Lung microvascular endothelial cell (primary cell): ENCODE measurements around the gene RARG. TPM values are rescaled to one million over a fixed set of nuclear protein-coding genes. Genes with fewer than 3 reads are reported as not detected.
"Not testable (repeated sequence)": the region's sequence is repeated elsewhere in the genome, so short reads cannot be mapped to it uniquely, and the experiment has no call there.

Experiments used
- DNase-seq, 2 donors: peaks; one replicate each; pipeline versions ENCODE4 v3.0.0 to v3.0.0-alpha.2; 2010; ENCODE audit warnings: low read depth in 2 of 2
- total RNA-seq: library from RNA; depleted of rRNA; stranded (reverse); fragments of >200 nt; gene quantifications from 2 replicates; pipeline ENCODE4 v1.2.1, GENCODE V29; 2014

The RARG gene
- total RNA-seq, 1 donor from 2014 or later = 5.2 TPM

DNA sequence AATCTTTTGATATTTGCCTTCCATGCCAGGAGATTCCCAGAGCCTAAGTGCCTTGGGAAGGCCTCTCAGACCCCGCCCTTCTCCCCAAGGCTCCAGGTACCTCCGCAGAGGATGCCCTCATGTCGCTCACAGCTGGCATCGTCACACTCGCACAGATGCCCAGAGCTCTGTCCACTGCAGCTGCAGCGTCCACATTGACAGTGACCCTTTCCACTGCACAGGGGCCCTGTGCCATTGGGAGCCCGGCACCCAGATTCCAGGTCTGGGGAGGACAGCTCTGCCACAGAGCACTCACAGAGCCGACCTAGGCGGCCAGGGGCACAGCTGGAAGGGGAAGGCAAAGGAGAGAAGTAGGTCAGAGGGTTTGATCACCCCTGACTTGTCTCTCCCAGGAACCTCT is 39.0 kb downstream of the RARG start:
- no peak for DNase-seq

DNA sequence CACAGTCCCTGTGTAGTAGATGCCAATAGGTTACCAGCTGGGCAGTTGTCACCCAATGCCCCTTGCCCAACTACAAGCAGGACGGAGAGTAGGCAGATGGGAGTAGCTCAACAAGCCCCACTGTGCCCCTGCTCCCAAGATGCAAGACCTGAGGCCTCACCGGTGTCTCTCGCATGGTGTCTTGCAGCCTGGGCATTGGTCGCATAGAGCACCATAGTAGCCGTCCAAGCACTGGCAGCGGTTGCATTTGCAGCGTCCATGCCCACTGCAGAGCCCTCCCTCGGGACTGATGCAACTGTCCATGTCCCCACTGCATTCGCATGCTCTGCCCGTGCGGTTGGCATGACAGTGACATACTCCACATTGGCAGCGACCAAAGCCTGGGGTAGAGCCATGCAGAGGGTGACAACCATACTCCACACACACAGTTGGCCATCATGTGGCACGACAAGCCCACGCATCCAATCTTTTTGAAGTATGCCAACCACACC is 39.4 kb downstream of the RARG start:
- no peak for DNase-seq

DNA sequence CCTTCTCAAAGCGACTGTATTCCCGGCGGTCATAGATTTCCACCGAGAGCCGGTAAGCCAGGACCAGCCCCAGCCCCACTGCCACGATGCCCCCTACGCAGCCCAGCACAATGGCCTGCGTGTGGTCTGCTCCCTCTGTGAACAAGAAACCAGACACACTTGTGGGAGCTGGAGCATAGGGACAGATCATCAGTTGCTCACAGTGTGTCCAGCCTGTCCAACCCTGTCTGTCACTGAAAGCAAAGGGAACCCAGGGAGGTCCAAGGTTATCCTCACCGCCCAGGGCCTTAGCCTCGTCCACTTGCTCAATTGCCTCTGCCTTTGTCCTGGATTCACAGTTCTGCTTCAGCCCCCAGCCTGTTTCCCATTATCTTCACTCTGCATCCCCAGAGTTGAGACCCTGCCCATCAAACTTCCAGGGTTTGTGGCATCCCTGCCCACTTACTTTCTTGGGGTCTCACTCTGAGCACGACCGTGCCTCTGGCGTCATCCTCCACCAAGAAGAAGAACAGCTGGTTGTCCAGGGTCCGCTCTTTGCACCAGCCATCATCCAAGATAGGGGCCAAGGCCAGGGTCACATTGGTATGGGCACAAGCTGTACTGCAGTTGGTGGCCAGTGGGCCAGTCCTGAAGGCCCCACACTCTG is 40.0 kb downstream of the RARG start:
- no peak for DNase-seq

DNA sequence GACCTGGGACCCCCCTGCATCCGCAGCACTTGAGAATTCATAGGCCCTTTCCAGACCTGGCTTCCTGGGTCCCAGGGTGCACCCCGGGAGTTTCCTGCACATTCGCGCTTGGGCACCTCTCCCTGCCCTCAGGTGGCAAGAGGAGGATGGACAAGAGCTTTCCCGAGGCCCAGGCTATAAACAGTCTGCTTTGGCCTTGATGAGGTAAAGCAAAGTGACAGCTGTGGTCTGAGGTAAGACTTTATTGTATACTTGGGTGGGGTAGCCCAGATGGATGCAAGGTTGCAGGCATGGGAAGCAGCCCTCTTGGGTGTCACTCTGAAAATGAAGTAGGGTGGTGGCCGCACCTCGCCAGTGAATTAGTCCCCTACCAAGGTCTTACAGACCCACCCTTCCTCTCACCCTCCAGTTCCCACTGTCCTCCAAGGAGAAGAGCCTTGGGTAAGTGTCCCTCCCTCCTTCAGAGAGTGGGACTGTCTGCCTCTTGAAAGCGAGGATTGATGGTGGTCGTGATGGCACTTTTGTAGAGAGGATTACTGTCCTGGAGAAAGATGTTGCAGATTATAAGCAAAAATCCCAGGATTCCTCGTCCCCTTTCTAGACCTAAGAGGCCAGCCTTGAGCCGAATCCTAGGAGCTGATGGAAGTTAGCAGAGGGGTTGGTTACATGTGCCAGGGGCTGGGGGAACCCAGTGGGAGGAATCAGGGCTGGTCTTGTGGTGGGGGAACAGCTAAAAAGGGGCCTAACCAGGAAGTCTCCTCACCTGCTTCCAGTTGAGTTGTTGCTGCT is 40.7 kb downstream of the RARG start:
- DNase-seq = no peak

DNA sequence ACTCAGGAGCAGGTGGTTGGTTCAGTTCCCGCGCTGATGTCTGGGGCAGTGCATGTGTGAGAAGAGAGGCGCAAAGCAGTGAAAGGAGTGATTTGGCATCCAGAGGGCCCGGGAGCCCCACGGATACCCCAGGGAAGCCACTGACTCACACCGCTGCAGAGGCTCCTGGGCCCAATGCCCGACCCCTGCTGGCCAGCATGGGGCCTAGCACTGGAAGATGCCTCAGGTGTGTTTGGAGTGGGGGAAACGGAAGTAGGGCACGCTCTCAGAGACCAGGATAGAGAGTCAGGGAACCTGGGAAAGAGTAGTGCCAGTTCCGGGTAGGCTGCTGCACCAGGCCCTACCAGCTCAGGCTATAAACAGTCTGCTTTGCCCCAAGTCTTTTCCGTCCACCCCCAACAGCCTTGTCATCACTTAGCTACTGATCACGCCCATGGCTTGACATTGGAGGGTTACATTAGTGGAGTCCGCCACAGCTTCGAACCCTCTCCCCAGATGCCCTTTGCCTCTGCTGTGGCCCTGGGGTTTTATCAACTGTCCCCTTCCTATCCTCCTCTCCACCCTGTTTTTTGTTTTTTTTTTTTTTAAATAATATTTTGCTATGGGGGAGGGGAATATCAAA is 41.8 kb downstream of the RARG start:
- peak; percentile 61 to 68 for DNase-seq

DNA sequence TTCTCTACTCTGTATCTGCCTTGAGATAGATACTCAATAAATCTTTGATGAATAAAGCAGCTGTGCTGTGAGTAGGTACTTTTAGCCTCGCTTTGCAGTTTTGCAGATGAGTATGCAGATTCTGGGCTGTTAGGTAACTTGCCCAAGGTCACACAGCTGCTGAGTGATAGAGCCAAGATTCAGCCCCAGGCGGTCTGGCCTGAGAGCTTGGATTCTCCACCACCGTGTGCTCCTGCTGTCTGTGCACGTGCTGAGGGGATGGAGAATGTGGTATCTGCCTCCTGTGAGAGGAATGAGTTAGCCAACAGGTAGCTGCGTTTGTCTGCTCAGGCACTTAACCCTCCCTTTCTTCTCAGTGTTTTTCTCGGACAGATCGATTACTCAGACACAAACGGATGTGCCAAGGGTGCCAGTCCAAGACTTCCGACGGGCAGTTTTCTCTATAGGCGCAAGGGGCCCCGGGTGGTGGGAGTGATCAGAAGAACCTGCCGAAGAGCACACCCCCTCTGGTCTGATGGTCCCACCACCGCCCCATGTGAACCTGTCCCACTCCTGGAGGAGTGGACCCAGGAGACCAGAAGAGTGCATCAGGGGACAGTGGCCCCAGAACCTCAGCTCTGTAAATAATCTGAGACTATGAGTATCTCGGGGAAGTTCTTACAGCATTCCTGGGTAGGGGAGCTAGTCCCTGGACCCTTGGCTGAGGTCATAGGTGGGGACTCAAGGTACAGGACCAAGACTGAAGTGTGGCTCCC is 44.7 kb downstream of the RARG start:
- no peak for DNase-seq

DNA sequence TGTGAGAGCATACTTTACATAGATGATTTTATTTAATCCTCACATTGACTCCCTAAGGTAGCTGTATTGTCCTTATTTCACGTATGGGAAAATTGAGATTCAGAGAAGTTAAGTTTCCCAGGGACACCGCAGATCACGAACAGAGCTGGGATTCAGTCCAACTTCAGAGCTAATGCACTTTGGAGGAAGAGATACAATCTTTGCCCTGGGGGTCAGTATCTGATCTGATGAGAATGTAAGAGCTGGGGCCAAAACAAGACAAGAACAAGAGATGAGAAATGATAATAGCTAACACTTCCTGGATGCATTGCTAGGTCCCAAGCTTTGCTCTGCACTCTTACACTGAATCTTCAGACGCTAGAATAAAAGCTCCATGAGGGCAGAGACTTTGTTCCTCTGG is 45.3 kb downstream of the RARG start:
- no peak for DNase-seq

DNA sequence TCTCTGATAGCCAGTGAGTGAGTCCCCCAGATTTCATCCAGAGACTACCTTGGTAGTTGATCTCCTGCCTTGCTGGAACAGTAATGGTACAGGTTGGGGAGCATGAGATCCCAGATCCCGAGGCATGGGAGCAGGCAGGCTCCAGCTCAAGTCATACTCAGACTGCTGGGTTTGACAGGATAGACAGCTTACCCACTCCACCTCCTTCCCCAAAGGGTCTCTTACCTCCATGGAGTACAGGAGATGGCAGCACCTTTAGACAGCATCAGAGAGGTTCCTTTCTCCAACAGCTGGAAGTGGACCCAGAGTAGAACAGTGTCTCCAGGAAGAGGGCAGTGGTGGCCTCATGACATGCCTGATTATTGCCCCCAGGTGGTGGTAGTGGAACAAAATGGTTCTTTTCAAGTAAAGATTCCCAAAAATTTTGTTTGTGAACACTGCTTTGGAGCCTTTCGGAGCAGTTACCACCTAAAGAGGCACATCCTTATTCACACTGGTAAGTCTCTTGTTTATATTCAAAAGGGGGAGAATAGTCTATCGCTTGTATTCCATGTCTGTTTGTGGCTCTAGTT is 46.3 kb downstream of the RARG start:
- no peak for DNase-seq

DNA sequence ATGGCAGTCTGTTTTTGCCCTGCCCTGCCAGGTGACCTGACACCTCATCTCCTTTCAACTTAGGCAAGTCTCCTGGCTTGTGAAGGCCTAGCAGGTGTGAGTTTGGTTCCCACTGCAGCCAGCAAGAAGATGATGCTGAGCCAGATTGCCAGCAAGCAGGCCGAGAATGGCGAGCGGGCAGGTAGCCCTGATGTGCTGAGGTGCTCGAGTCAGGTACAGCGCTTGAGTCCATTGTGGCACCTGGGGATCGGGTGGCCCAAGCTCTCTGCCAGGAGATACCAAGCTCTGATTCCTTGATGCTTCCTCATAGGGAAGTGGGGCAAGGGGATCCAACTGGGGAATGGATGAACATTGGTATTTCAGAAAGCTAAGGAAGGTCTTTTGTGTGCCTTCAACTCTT is 47.2 kb downstream of the RARG start:
- no peak for DNase-seq

DNA sequence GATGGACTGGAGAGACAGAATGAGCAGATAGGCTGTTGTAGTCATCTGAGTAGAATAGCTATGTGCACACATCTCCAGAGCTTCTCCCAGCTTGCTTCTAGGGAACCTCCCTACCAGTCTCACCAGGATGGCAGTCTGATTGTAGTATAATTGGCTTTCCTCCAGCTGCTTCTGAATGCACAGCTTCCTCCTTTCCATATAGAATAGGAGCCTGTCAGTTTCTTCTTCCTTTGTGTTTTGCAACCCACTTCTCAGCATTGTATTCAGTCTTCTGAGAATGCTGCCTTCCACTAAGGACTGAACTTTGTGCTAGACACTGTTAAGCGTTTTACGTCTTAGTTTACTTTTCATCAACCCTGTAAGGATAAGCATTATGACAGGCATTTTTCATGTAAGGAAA is 49.1 kb downstream of the RARG start:
- DNase-seq = no peak

DNA sequence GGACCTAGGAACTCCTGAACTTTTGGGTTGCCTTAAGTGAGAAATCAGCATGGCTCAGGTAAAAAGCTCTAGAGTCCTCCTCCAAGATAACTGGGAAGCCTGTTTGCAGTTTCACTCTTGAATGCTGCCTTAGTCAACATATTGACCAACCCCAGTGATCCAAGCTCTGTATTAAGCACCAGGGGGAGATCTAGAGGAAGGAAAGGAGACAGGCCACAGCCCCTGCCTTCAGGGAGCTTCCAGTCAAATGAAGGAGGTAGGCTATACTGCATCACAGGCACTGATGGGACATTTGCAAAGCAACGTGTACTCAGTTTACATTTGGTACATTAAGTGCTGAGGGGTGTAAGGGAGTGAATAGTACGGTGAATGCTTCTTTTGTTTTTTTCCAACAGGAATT is 50.1 kb downstream of the RARG start:
- DNase-seq = no peak

DNA sequence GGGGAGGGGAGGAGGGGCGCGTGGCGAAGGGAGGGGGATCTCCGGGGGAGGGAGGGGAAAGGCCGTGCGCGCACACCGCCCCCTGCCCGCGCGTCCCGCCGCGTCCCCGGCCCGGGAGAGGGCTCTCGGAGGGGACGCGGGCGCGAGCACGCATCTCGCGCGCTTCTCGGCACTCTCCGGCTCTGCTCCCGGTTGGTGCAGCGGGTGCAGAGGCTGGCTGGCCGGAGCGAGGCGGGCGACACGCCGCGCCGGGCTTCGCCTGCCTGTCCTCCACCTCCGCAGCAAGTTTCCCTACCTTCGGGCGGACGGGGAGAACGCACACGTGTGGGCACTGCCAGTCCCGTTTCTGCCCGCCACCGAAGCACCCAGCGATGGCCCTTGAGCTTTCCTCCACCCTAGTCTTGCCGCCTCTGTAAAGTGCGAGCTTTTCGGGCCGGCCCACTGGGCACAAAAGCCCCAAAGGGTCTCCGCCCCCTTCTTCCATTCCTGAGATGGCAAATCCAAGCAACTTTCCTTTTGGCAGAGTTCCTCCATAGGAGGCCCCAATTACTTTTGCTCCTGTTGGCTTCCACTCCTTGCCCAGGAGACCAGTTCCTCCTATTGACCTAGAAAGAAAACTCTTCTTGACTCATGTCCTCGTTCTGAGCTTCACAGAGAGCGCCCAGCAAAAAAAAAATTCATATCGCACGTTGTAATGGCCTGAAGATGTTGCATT is 50.9 kb downstream of the RARG start:
- DNase-seq = peak; percentile 86 to 91

DNA sequence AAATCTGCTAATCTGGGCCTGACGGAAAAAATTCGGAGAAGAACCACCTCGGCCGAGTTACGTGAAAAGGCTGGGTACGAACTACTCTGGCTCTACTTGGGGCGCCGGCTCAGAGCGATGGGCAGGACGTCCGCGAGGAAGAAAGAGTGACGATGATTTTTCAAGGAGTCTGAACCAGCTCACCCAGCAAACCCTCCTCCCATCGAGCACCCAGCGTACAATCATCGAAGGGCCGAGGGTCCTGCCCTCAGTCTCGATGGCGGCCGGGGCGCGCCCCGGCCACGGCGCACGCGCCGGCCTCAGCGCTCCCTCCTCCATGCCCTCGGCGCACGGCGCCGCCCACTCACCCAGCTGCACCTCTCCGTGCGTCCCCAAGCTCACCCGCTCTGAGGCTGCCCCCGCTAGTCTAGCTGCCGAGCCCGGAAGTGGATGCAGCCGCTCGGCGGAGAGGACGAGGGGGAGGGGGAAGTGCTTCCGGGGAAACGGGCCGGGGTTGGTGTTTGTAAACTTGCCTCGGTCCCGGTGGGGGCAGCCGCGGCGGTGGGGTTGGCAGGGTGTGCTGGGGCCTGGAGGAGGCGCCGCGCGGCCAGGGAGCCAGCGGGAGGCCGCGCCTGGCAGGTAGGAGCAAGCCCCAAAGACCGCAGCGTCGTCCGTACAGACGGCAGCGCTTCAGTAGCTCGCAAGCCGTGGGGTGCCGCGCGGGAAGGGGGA is 51.6 kb downstream of the RARG start, which contains the start of the genes CSAD and ZNF740:
Gene CSAD, minus strand, starts transcription at position 706 of the 711 bp plus-strand sequence. CDS start 7,455 bp downstream, outside the sequence.
Gene ZNF740, plus strand, starts transcription at position 503 of the 711 bp plus-strand sequence. CDS start 1,262 bp downstream, outside the sequence.
- DNase-seq = peak; percentile 96 to 98

DNA sequence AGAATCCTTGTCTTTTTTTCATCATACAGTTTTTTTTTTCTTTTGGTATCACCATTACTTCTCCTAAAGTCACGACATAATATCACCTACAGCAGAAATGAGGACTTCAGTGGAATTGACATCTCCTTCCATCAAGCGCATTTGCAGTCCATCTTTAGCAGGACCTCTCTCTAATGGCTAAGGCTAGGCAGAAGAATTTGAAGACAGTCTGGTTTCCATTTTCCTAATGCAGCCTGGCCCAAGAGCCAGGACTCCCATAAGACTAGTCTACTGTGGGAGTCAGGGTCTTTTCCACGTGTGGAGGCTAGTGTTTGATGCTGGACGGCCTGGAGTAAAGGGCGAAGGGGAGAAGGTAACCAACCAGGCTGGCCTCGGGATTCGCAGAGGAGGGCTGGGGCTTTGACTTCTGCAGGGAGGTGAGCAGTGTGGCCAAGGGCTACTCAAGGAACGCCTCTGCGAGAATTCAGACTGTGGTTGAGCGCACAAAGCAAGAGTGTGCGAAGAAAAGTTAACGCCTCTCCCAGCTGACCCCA is 52.3 kb downstream of the RARG start:
- DNase-seq = no peak

DNA sequence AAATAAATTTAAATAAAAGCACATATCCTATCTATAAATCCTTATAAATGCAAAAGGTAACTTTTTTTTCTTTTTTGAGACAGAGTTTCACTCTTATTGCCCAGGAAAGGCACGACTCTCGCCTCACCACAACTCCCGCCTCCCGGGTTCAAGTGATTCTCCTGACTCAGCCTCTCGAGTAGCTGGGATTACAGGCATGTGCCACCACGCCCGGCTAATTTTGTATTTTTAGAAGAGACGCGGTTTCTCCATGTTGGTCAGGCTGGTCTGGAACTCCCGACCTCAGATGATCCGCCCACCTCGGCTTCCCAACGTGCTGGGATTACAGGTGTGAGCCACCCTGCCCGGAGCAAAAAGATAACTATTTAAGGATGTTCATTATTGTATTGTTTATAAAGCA is 53.2 kb downstream of the RARG start:
- DNase-seq = not testable (repeated sequence)

DNA sequence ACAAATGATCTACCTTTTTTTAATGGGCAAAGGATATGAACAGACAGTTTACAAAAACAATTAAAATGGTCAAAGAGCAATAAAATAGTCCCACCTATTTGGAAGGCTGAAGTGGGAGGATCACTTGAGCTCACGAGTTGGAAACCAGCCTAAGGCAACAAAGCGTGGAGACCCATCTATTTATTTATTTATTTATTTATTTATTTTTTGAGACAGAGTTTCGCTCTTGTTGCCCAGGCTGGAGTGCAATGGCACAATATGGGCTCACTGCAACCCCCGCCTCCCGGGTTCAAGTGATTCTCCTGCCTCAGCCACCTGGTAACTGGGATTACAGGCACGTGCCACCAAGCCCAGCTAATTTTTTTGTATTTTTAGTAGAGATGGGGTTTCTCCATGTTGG is 54.6 kb downstream of the RARG start:
- DNase-seq = not testable (repeated sequence)

DNA sequence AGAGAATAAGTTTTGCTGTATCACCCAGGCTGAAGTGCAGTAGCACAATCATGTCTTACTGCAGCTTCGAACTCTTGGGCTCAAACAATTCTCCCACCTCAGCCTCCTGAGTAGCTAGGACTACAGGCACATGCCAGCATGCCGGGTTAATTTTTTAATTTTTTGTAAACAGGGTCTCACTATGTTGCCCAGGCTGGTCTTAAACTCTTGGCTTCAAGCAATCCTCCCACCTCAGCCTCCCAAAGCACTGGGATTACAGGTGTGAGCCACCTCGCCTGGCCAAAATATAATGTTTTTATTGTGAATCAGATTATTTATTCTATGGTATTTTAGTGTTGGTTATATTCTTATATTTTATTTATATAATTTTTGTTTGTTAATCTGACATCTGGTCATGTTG is 55.3 kb downstream of the RARG start:
- DNase-seq = no peak

DNA sequence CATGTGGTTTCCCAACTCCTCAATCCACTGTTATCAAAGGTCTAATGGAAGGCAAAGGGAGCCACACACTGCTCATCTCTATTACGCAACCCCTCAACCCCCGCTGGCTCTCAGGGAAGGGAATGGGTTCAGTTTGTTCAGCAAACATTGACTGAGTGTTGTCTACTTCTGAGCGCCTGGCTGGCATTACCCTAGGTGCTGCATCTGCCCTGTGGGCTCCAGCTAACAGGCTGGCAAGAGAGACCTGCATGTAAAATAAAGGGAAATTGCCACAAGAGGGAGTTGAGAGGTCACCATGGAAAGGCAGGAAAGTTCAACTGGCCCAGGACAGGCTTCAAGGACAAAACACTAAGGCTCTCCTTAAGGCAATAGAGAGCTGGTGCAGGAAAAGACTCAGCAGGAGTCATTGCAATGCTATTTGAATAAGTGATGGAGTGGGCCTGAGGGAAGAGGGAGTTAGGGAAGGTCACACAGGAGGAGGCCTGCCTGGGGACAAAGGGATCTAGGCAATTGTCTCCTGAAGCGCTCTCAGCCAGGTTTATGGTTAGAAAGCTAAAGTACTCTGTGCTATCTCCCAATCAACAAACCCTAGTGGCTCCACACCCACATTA is 57.0 kb downstream of the RARG start:
- DNase-seq = peak in 1 of 2 donors; percentile 44

DNA sequence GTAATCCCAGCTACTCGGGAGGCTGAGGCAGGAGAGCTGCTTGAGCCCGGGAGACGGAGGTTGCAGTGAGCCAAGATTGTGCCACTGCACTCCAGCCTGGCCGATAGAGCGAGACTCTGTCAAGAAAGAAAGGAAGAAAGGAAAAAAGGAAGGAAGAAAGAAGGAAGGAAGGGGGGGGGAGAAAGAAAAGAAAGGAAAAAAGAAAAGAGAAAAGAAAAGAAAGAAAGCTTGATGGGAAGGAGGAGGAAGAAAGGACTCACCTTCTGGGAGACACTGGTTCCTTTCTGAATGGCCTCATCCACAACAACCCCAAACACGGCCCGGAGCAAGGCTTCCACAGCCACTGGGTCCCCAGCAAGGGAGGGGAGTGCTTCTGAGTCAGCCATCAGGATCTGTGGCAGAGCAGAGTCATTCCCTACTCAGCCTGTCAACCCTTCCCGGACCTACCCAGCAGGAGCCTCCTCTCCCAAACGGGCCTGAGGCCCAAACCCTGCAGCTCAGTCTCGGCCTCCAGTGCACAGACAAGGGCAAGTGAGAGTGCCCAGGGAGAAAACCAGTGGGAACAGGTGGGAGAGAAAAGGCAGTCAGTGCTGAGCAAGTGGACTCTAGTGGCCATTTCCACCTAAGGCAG is 58.8 kb downstream of the RARG start:
- DNase-seq = no peak
